Calu3 (cell line): Measurements from ENCODE around the gene FMOD. TPM values are rescaled to one million over a fixed set of nuclear protein-coding genes. Genes with fewer than 3 reads are reported as not detected.

Experiments
- BruUV-seq: library from RNA; stranded (reverse); fragments of 400-500 nt; replicated peaks from 2 replicates; lab custom pipeline; 2021; lab: Mats Ljungman, UMichigan
- CTCF ChIA-PET: fragments of 300-600 bp; sonication (Branson Sonifier 250); formaldehyde crosslinking; loops from one replicate; lab custom pipeline; 2022; ENCODE audit warnings: antibody characterized with exemption; lab: Charles Lee
- DNase-seq: peaks from one replicate; pipeline ENCODE4 v3.0.0; 2022
- H3K27ac Mint-ChIP-seq: one replicate; pipeline ENCODE4 v1.8.0; 2022; ENCODE audit warnings: mixed read lengths; ENCODE audit not compliant: unreplicated experiment
- H3K27me3 Mint-ChIP-seq: one replicate; pipeline ENCODE4 v1.8.0; 2022; ENCODE audit warnings: mixed read lengths; ENCODE audit not compliant: unreplicated experiment
- H3K36me3 Mint-ChIP-seq: one replicate; pipeline ENCODE4 v1.8.0; 2022; ENCODE audit warnings: mild to moderate bottlenecking, moderate library complexity, mixed read lengths; ENCODE audit not compliant: insufficient read depth, unreplicated experiment
- H3K4me1 Mint-ChIP-seq: one replicate; pipeline ENCODE4 v1.8.0; 2022; ENCODE audit warnings: mild to moderate bottlenecking, low read depth, mixed read lengths; ENCODE audit not compliant: unreplicated experiment
- H3K4me3 Mint-ChIP-seq: one replicate; pipeline ENCODE4 v1.8.0; 2022; ENCODE audit warnings: mild to moderate bottlenecking, low read depth, moderate library complexity, mixed read lengths; ENCODE audit not compliant: unreplicated experiment
- H3K9me3 Mint-ChIP-seq: one replicate; pipeline ENCODE4 v1.8.0; 2022; ENCODE audit warnings: low read depth, mixed read lengths; ENCODE audit not compliant: unreplicated experiment
- CTCF ChIP-seq: fragments of 200-600 bp; IDR thresholded peaks from one replicate; pipeline ENCODE4 v1.8.0; 2022; ENCODE audit warnings: antibody characterized with exemption; ENCODE audit not compliant: unreplicated experiment
- intact Hi-C: fragments of 100-400 bp; cut with micrococcal nuclease; formaldehyde crosslinking; loops from one replicate; pipeline ENCODE4 v1.10.0; 2022; ENCODE audit not compliant: unreplicated experiment
- total RNA-seq: library from RNA; stranded (reverse); gene quantifications from 2 replicates; pipeline ENCODE4 v1.2.3, GENCODE V29; 2022

FMOD gene
- total RNA-seq, 1 experiment from 2014 or later, result not detected

- peaks cover 5% of the 10 kb centered on the region for H3K36me3 Mint-ChIP-seq
- H3K4me1 Mint-ChIP-seq, result no peaks in the 10 kb centered on the region
- H3K27ac Mint-ChIP-seq, result no peak overlapping the region
- CTCF ChIA-PET, result interaction anchor here (1.0 to 1.6 kb wide), 5 partner anchors 67 to 164 kb away, joined by 4 to 8 read pairs (median 6); no protein-coding TSS in a partner anchor
- intact Hi-C loops, result loop anchor here (1.0 to 5.0 kb wide), 3 partner anchors 67 to 363 kb away; no protein-coding TSS in a partner anchor
- H3K27me3 Mint-ChIP-seq, result peaks cover 87% of the 10 kb centered on the region
- H3K9me3 Mint-ChIP-seq, result no peaks in the 10 kb centered on the region
- TF ChIP-seq CTCF, result peak; percentile 81
- H3K4me3 Mint-ChIP-seq, result no peak overlapping the region
- BruUV-seq, result no TSS peak
- peak; percentile 77 for DNase-seq
Measured at GRCh38 chr1:203340112-203340790, 10.7 kb downstream of the FMOD start.

GRCh38 chr1:203338335-203339036, 12.4 kb downstream of the FMOD start:
- no peak overlapping the region for H3K4me3 Mint-ChIP-seq
- H3K4me1 Mint-ChIP-seq, result no peaks in the 10 kb centered on the region
- CTCF ChIA-PET, result interaction anchor here (0.7 to 4.9 kb wide), 7 partner anchors 11 to 336 kb away, joined by 4 to 24 read pairs (median 9); no protein-coding TSS in a partner anchor
- TF ChIP-seq CTCF, result peak; percentile 76
- intact Hi-C loops, result no loop called here
- no peak overlapping the region for H3K27ac Mint-ChIP-seq
- peak; percentile 54 for DNase-seq
- peaks cover 5% of the 10 kb centered on the region for H3K36me3 Mint-ChIP-seq
- H3K9me3 Mint-ChIP-seq, result no peaks in the 10 kb centered on the region
- BruUV-seq, result no TSS peak
- peaks cover 81% of the 10 kb centered on the region for H3K27me3 Mint-ChIP-seq

GRCh38 chr1:203336097-203336496, 14.8 kb downstream of the FMOD start:
- TF ChIP-seq CTCF, result no peak
- Mint-ChIP-seq H3K4me3 (no peak overlapping the region), H3K27me3 (peaks cover 57% of the 10 kb centered on the region), H3K9me3 (no peaks in the 10 kb centered on the region), H3K27ac (no peak overlapping the region), H3K4me1 (no peaks in the 10 kb centered on the region), H3K36me3 (peaks cover 5% of the 10 kb centered on the region)
- CTCF ChIA-PET, result interaction anchor here (0.7 to 4.9 kb wide), 6 partner anchors 9 to 304 kb away, joined by 3 to 24 read pairs (median 4); no protein-coding TSS in a partner anchor
- intact Hi-C loops, result no loop called here
- BruUV-seq, result no TSS peak
- DNase-seq, result no peak

GRCh38 chr1:203335503-203335902, 15.4 kb downstream of the FMOD start:
- no peak for DNase-seq
- H3K4me3 Mint-ChIP-seq, result no peak overlapping the region
- CTCF ChIA-PET, result interaction anchor here (0.5 to 4.9 kb wide), 6 partner anchors 8 to 1424 kb away, joined by 3 to 24 read pairs (median 4); no protein-coding TSS in a partner anchor
- H3K27ac Mint-ChIP-seq, result no peak overlapping the region
- peaks cover 51% of the 10 kb centered on the region for H3K27me3 Mint-ChIP-seq
- intact Hi-C loops, result no loop called here
- no TSS peak for BruUV-seq
- no peaks in the 10 kb centered on the region for H3K9me3 Mint-ChIP-seq
- H3K4me1 Mint-ChIP-seq, result no peaks in the 10 kb centered on the region
- no peak for TF ChIP-seq CTCF
- peaks cover 5% of the 10 kb centered on the region for H3K36me3 Mint-ChIP-seq
